GM18907 (cell line): ENCODE measurements around the gene LURAP1L.
"Not testable (repeated sequence)": the region's sequence is repeated elsewhere in the genome, so short reads cannot be mapped to it uniquely, and the experiment has no call there.

Experiments
- ATAC-seq: cut with Tn5 transposase; IDR thresholded peaks from one replicate; pipeline ENCODE4 v1.9.1; 2021; ENCODE audit warnings: mild to moderate bottlenecking, moderate library complexity; ENCODE audit not compliant: unreplicated experiment

The LURAP1L gene

DNA sequence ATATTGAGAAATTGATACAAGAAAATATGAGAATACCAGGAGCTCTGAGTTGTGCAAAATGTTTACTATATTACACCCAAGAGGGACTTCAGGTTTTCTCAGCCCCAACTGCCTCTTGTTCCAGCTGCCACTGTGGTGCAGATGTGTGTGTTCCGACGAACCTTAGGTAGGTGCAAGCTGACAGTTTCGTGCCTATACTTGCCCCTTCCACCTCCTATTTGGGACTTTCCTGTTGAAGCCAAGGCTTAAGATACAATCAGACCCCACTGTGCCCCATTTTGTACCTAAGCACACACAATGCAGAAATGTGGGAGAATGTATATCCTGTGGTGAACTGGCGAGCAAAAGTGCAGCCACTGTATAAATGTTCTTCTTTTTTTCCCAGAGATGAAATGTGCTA lies 80.2 kb downstream of the LURAP1L start:
- ATAC-seq, result no peak

DNA sequence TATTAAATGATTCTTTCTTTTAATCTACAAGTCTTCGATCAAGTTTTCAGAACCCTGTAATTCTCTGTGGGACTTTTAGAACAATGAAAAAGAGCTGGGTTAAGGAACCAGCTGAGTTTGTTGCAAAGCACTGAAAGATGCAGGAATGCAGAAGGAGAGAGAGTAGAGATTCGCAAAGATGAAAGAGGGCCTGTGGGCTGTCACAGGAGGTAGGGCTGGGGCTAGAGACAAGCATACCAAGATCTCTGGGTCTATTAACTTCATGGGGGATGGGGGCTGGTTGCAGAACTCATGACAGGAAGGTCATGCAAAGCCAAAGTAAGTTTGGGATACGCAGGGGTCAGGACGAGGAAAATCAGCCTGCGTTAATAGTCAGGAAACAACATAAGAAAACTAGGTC lies 81.8 kb downstream of the LURAP1L start:
- ATAC-seq, result no peak

GRCh38 chr9:12859704-12860251 lies 85.0 kb downstream of the LURAP1L start:
- ATAC-seq, result no peak

DNA sequence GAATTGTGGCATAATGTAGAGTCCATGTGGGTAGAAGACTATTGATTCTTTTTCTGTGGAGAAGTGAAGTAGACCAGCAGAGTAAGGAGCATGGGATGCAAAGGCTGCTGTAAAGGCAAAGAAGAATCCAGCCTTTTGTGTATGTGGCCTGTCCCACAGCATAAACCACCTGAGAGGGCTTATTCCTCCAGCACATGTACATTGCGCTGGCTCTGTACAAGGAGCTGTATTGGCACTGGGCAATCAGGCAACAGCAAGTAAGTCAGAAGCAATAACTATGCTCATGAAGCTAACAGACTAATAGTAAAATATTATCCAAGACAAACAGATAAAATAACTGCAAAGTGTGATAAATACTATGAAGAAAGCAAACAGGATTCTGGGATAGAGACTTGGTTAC lies 86.2 kb downstream of the LURAP1L start:
- ATAC-seq, result no peak

- ATAC-seq, result no peak
Observed at GRCh38 chr9:12862611-12863410, 88.0 kb downstream of the LURAP1L start.

DNA sequence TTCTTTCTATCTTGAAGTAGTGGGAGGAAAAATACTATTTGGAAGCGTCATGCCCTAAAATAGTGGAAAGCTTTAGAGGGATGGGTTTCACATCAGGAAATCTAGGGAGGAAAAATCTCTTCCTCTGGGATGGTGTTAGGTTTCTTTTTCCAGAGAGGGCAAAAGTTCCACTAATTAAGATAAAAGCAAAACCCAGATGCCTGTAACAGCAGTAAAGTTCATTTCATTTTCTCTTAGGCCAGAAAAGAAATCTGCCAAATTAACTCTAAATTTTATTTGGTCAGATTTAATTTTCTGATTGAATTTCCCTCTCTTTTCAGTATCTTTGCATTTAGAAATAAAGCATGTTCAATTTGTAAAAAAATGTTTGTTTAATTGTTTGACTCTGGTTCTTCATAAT lies 88.8 kb downstream of the LURAP1L start:
- no peak for ATAC-seq

- not testable (repeated sequence) for ATAC-seq
Observed at GRCh38 chr9:12865380-12865779, 90.6 kb downstream of the LURAP1L start.
